ENCODE measurements around the gene GLUD1. TPM values are rescaled to one million over a fixed set of nuclear protein-coding genes. Genes with fewer than 3 reads are reported as not detected.
"Not testable (repeated sequence)": the region's sequence is repeated elsewhere in the genome, so short reads cannot be mapped to it uniquely, and the experiment has no call there.

Gene GLUD1
- total RNA-seq, 2 experiments from 2014 or later: 166 to 168 TPM

GRCh38 chr10:87059401-87059800 is 35.2 kb downstream of the GLUD1 start:
- Mint-ChIP-seq H3K36me3 (ENCODE audit: low read depth) (peaks cover 39% of the 10 kb centered on the region), H3K27me3 (ENCODE audit: low read depth) (no peaks in the 10 kb centered on the region), H3K27ac (no peak overlapping the region), H3K4me1 (ENCODE audit: low read depth) (no peaks in the 10 kb centered on the region), H3K4me3 (no peak overlapping the region), H3K9me3 (no peaks in the 10 kb centered on the region)
- CTCF ChIA-PET: interaction anchor here (0.7 kb wide), 1 partner anchor 11 kb away, joined by 7 read pairs; no protein-coding TSS in a partner anchor
- intact Hi-C loops (cut with micrococcal nuclease): no loop called here
- DNase-seq: no peak

- DNase-seq: no peak
These were observed 36.5 kb downstream of the GLUD1 start for GRCh38 chr10:87058171-87058570.

GRCh38 chr10:87054373-87055295 is 40.0 kb downstream of the GLUD1 start:
- DNase-seq: no peak
- CTCF ChIA-PET: no interaction called here
- peaks cover 44% of the 10 kb centered on the region for H3K36me3 Mint-ChIP-seq (ENCODE audit: low read depth)
- intact Hi-C loops (cut with micrococcal nuclease): no loop called here
- H3K4me1 Mint-ChIP-seq (ENCODE audit: low read depth): no peaks in the 10 kb centered on the region
- H3K27me3 Mint-ChIP-seq (ENCODE audit: low read depth): no peaks in the 10 kb centered on the region
- H3K9me3 Mint-ChIP-seq: no peaks in the 10 kb centered on the region
- no peak overlapping the region for H3K4me3 Mint-ChIP-seq
- H3K27ac Mint-ChIP-seq: no peak overlapping the region

More at GRCh38 chr10:87058171-87058570, 36.5 kb downstream of the GLUD1 start:
- H3K27me3 Mint-ChIP-seq (ENCODE audit: low read depth): no peaks in the 10 kb centered on the region
- H3K36me3 Mint-ChIP-seq (ENCODE audit: low read depth): peaks cover 33% of the 10 kb centered on the region
- H3K9me3 Mint-ChIP-seq: no peaks in the 10 kb centered on the region
- no peak overlapping the region for H3K27ac Mint-ChIP-seq
- intact Hi-C loops (cut with micrococcal nuclease): no loop called here
- H3K4me3 Mint-ChIP-seq: no peak overlapping the region
- no peaks in the 10 kb centered on the region for H3K4me1 Mint-ChIP-seq (ENCODE audit: low read depth)
- CTCF ChIA-PET: no interaction called here

- DNase-seq: no peak
- peaks cover 41% of the 10 kb centered on the region for H3K36me3 Mint-ChIP-seq (ENCODE audit: low read depth)
- CTCF ChIA-PET: no interaction called here
- H3K9me3 Mint-ChIP-seq: no peaks in the 10 kb centered on the region
- H3K4me3 Mint-ChIP-seq: no peak overlapping the region
- no peaks in the 10 kb centered on the region for H3K4me1 Mint-ChIP-seq (ENCODE audit: low read depth)
- intact Hi-C loops (cut with micrococcal nuclease): no loop called here
- H3K27ac Mint-ChIP-seq: no peak overlapping the region
- H3K27me3 Mint-ChIP-seq (ENCODE audit: low read depth): no peaks in the 10 kb centered on the region
These were observed 41.0 kb downstream of the GLUD1 start for GRCh38 chr10:87053577-87054181.

GRCh38 chr10:87053111-87053510 is 41.5 kb downstream of the GLUD1 start:
- Mint-ChIP-seq H3K27me3 (ENCODE audit: low read depth) (no peaks in the 10 kb centered on the region), H3K36me3 (ENCODE audit: low read depth) (peaks cover 41% of the 10 kb centered on the region), H3K4me3 (no peak overlapping the region), H3K9me3 (no peaks in the 10 kb centered on the region), H3K27ac (no peak overlapping the region), H3K4me1 (ENCODE audit: low read depth) (no peaks in the 10 kb centered on the region)
- CTCF ChIA-PET: no interaction called here
- intact Hi-C loops (cut with micrococcal nuclease): no loop called here
- no peak for DNase-seq

GRCh38 chr10:87045434-87045938 is 49.2 kb downstream of the GLUD1 start:
- intact Hi-C loops (cut with micrococcal nuclease): no loop called here
- Mint-ChIP-seq H3K27ac (no peak overlapping the region), H3K27me3 (ENCODE audit: low read depth) (no peaks in the 10 kb centered on the region), H3K36me3 (ENCODE audit: low read depth) (peaks cover 33% of the 10 kb centered on the region), H3K4me3 (no peak overlapping the region), H3K9me3 (no peaks in the 10 kb centered on the region), H3K4me1 (ENCODE audit: low read depth) (no peaks in the 10 kb centered on the region)
- DNase-seq: no peak
- CTCF ChIA-PET: interaction anchor here (0.7 kb wide), 1 partner anchor 30 kb away, joined by 3 read pairs; no protein-coding TSS in a partner anchor

GRCh38 chr10:87043579-87043978 is 51.1 kb downstream of the GLUD1 start:
- H3K4me3 Mint-ChIP-seq; DNase-seq; H3K27ac Mint-ChIP-seq; CTCF ChIA-PET; H3K4me1 Mint-ChIP-seq (ENCODE audit: low read depth); H3K27me3 Mint-ChIP-seq (ENCODE audit: low read depth); H3K9me3 Mint-ChIP-seq; intact Hi-C loops (cut with micrococcal nuclease): not testable (repeated sequence)
- H3K36me3 Mint-ChIP-seq (ENCODE audit: low read depth): peaks cover 24% of the 10 kb centered on the region

- Mint-ChIP-seq H3K4me1 (ENCODE audit: low read depth) (no peaks in the 10 kb centered on the region), H3K27ac (no peak overlapping the region), H3K4me3 (no peak overlapping the region), H3K9me3 (peaks cover 4% of the 10 kb centered on the region), H3K27me3 (ENCODE audit: low read depth) (no peaks in the 10 kb centered on the region), H3K36me3 (ENCODE audit: low read depth) (peaks cover 9% of the 10 kb centered on the region)
- intact Hi-C loops (cut with micrococcal nuclease): no loop called here
- no peak for DNase-seq
- CTCF ChIA-PET: no interaction called here
These were observed 55.9 kb downstream of the GLUD1 start for GRCh38 chr10:87038786-87039185.

GRCh38 chr10:87038286-87038717 is 56.3 kb downstream of the GLUD1 start:
- no peaks in the 10 kb centered on the region for H3K4me1 Mint-ChIP-seq (ENCODE audit: low read depth)
- H3K27ac Mint-ChIP-seq: no peak overlapping the region
- no peak overlapping the region for H3K4me3 Mint-ChIP-seq
- DNase-seq: no peak
- H3K36me3 Mint-ChIP-seq (ENCODE audit: low read depth): peaks cover 9% of the 10 kb centered on the region
- peaks cover 4% of the 10 kb centered on the region for H3K9me3 Mint-ChIP-seq
- CTCF ChIA-PET: no interaction called here
- intact Hi-C loops (cut with micrococcal nuclease): no loop called here
- H3K27me3 Mint-ChIP-seq (ENCODE audit: low read depth): no peaks in the 10 kb centered on the region

- Mint-ChIP-seq H3K36me3 (ENCODE audit: low read depth) (peaks cover 4% of the 10 kb centered on the region), H3K27me3 (ENCODE audit: low read depth) (no peaks in the 10 kb centered on the region), H3K4me3 (no peak overlapping the region), H3K27ac (no peak overlapping the region), H3K4me1 (ENCODE audit: low read depth) (no peaks in the 10 kb centered on the region), H3K9me3 (peaks cover 4% of the 10 kb centered on the region)
- no peak for DNase-seq
- intact Hi-C loops (cut with micrococcal nuclease): no loop called here
- CTCF ChIA-PET: interaction anchor here (1.0 kb wide), 1 partner anchor 48 kb away, joined by 3 read pairs; no protein-coding TSS in a partner anchor
These were observed 58.0 kb downstream of the GLUD1 start for GRCh38 chr10:87036623-87037022.

GRCh38 chr10:87030912-87031635 is 63.6 kb downstream of the GLUD1 start:
- intact Hi-C loops (cut with micrococcal nuclease): no loop called here
- Mint-ChIP-seq H3K27ac (no peak overlapping the region), H3K9me3 (no peaks in the 10 kb centered on the region), H3K4me1 (ENCODE audit: low read depth) (no peaks in the 10 kb centered on the region), H3K4me3 (no peak overlapping the region), H3K36me3 (ENCODE audit: low read depth) (no peaks in the 10 kb centered on the region), H3K27me3 (ENCODE audit: low read depth) (no peaks in the 10 kb centered on the region)
- no peak for DNase-seq
- CTCF ChIA-PET: no interaction called here

GRCh38 chr10:87030419-87030818 is 64.2 kb downstream of the GLUD1 start:
- intact Hi-C loops (cut with micrococcal nuclease); CTCF ChIA-PET; H3K4me1 Mint-ChIP-seq (ENCODE audit: low read depth); H3K9me3 Mint-ChIP-seq; H3K27ac Mint-ChIP-seq; H3K36me3 Mint-ChIP-seq (ENCODE audit: low read depth); H3K4me3 Mint-ChIP-seq; DNase-seq; H3K27me3 Mint-ChIP-seq (ENCODE audit: low read depth): not testable (repeated sequence)

Measured in activated naive CD4-positive, alpha-beta T cell treated with anti-CD3 and anti-CD28 coated beads for 36 hours (primary cell).